Spinal cord (tissue), 10 donors: ENCODE data around the gene PNCK. TPM values are rescaled to one million over a fixed set of nuclear protein-coding genes. Genes with fewer than 3 reads are reported as not detected.
A peak's percentile ranks its signal among the peaks of the same experiment; 100 is the strongest.
"Not testable (repeated sequence)": the region's sequence is repeated elsewhere in the genome, so short reads cannot be mapped to it uniquely, and the experiment has no call there.

ENCODE experiments used
- DNase-seq, 6 donors: peaks; one replicate each; pipeline versions ENCODE4 v3.0.0 to v3.0.0-alpha.2; 2013 to 2015; ENCODE audit warnings: low spot score in 6 of 6, low read depth in 4 of 6
- H3K27ac ChIP-seq: one replicate; pipeline ENCODE4 v1.5.1; 2013; ENCODE audit warnings: low read depth, low read length, control low read depth
- H3K27me3 ChIP-seq: one replicate; pipeline ENCODE4 v1.6.1; 2013; ENCODE audit warnings: low read length; ENCODE audit not compliant: control insufficient read depth, insufficient read depth
- H3K36me3 ChIP-seq: one replicate; pipeline ENCODE4 v1.6.1; 2013; ENCODE audit warnings: low read length; ENCODE audit not compliant: control insufficient read depth, insufficient read depth
- H3K4me1 ChIP-seq: one replicate; pipeline ENCODE4 v1.6.1; 2013; ENCODE audit warnings: low read length; ENCODE audit not compliant: control insufficient read depth, insufficient read depth
- H3K4me3 ChIP-seq: one replicate; pipeline ENCODE4 v1.5.1; 2013; ENCODE audit warnings: low read depth, low read length, control low read depth
- H3K9me3 ChIP-seq: one replicate; pipeline ENCODE4 v1.6.1; 2013; ENCODE audit warnings: low read length; ENCODE audit not compliant: control insufficient read depth, insufficient read depth
- WGBS: methylation state at CpG from one replicate; pipeline ENCODE4 v1.1.5; 2013; ENCODE audit warnings: missing lambda C conversion rate; ENCODE audit not compliant: insufficient coverage; 5-methylcytosine and 5-hydroxymethylcytosine counted together
- polyA plus RNA-seq, 2 donors: library from polyadenylated mRNA; unstranded; fragments of 120-200 nt; gene quantifications; one replicate each; pipeline ENCODE4 v1.2.1, GENCODE V29; 2013; ENCODE audit not compliant: insufficient read length in 2 of 2
- total RNA-seq, 2 donors: library from RNA; depleted of rRNA in 1 of 2; stranded (reverse); fragments of 120-200 nt in 1 of 2; fragments of >200 nt in 1 of 2; gene quantifications; one replicate each; pipeline versions ENCODE4 v1.2.3 to v1.2.4, GENCODE V29; 2013 to 2014
- donor health status: healthy.

The PNCK gene
- total and polyA plus RNA-seq, 4 donors: 24.2 to 142 (median 84.9) TPM

DNA sequence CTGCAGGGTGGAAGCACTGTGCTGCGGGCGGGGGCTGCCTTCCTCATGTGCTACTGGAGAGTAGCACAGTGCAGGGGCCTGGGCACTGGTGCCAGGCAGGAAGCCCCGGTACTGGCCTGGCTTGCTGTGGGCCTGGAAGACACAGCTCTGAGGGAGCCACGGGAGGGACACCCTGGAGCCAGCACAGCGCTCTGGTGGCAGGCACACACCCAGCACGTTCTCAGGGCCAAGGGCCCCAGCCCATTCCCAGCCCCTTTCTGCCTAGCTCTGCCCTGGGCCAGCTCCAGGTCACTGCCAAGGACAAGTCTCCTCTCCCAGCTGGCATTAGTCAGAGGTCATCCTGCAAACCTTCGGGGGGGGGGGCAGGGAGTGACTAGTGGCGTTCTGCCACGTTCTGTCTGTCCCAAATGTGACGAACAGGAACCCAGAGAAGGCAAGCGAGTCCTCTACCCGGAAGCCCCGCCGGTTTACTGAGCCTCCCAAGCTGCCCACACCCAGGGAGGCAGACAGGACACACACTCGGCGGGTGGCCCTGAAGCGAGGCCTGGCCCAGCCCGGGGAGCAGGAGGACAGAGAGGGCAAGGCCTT lies 26.3 kb upstream of the PNCK start:
- H3K27ac ChIP-seq, H3K27me3 ChIP-seq, DNase-seq, H3K4me3 ChIP-seq, H3K9me3 ChIP-seq, H3K4me1 ChIP-seq: not testable (repeated sequence)
- WGBS: 84% methylated on average over 17 of the region's 18 CpGs
- H3K36me3 ChIP-seq: peaks cover 77% of the 10 kb centered on the region

GRCh38 chrX:153699210-153699783 lies 25.7 kb upstream of the PNCK start:
- H3K36me3 ChIP-seq: peaks cover 81% of the 10 kb centered on the region
- H3K9me3 ChIP-seq, DNase-seq, H3K4me1 ChIP-seq, H3K27ac ChIP-seq, H3K27me3 ChIP-seq, H3K4me3 ChIP-seq: not testable (repeated sequence)
- WGBS: 84% methylated on average over 7 of the region's 16 CpGs

- Histone ChIP-seq H3K36me3 (peaks cover 81% of the 10 kb centered on the region), H3K4me3 (no peak overlapping the region), H3K9me3 (no peaks in the 10 kb centered on the region), H3K27ac (no peak overlapping the region), H3K4me1 (no peaks in the 10 kb centered on the region), H3K27me3 (no peaks in the 10 kb centered on the region)
- 81% methylated on average over 7 of the region's 16 CpGs for WGBS
- DNase-seq: no peak
These were observed 24.6 kb upstream of the PNCK start for GRCh38 chrX:153697924-153698865.

GRCh38 chrX:153696986-153697722 lies 23.5 kb upstream of the PNCK start:
- not testable (repeated sequence) for H3K9me3 ChIP-seq, H3K4me1 ChIP-seq, H3K4me3 ChIP-seq, H3K27ac ChIP-seq, H3K27me3 ChIP-seq
- peak in 1 of 6 donors; percentile 20 for DNase-seq
- 82% methylated on average over 16 of the region's 16 CpGs for WGBS
- H3K36me3 ChIP-seq: peaks cover 81% of the 10 kb centered on the region

DNA sequence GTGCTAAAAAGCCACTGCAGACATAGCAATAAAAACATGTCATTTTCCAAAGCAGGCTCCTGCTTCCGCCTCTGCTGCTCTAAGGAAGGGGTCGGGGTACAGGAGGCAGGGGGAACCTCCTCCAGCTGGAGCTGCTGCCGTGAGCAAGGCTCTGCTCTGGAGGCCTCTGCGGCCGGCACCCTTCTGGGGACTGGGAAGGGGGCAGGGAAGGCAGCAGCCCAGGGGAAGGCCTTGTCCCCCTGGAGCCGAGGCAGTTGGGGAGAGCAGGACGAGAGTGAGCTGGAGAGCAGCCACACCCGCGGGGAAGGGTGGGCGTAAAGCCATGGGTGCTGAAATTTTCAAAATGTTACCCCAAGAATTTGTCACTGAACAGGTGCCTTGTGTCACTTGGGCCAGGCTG lies 22.9 kb upstream of the PNCK start:
- not testable (repeated sequence) for H3K4me3 ChIP-seq, H3K9me3 ChIP-seq, H3K27ac ChIP-seq, H3K4me1 ChIP-seq, DNase-seq, H3K27me3 ChIP-seq
- H3K36me3 ChIP-seq: peaks cover 84% of the 10 kb centered on the region
- 77% methylated on average over 9 of the region's 10 CpGs for WGBS

- no peaks in the 10 kb centered on the region for H3K9me3 ChIP-seq
- peaks cover 5% of the 10 kb centered on the region for H3K4me1 ChIP-seq
- no peak overlapping the region for H3K4me3 ChIP-seq
- no peaks in the 10 kb centered on the region for H3K27me3 ChIP-seq
- 88% methylated on average over 8 of the region's 15 CpGs for WGBS
- no peak for DNase-seq
- H3K36me3 ChIP-seq: peaks cover 84% of the 10 kb centered on the region
- no peak overlapping the region for H3K27ac ChIP-seq
These were observed 22.5 kb upstream of the PNCK start for GRCh38 chrX:153696100-153696499.

- no peaks in the 10 kb centered on the region for H3K9me3 ChIP-seq
- DNase-seq: no peak
- 81% methylated on average over 19 of the region's 23 CpGs for WGBS
- H3K27me3 ChIP-seq: no peaks in the 10 kb centered on the region
- H3K27ac ChIP-seq: no peak overlapping the region
- H3K4me1 ChIP-seq: peaks cover 18% of the 10 kb centered on the region
- H3K36me3 ChIP-seq: peaks cover 84% of the 10 kb centered on the region
- H3K4me3 ChIP-seq: no peak overlapping the region
These were observed 21.2 kb upstream of the PNCK start for GRCh38 chrX:153694687-153695270.

DNA sequence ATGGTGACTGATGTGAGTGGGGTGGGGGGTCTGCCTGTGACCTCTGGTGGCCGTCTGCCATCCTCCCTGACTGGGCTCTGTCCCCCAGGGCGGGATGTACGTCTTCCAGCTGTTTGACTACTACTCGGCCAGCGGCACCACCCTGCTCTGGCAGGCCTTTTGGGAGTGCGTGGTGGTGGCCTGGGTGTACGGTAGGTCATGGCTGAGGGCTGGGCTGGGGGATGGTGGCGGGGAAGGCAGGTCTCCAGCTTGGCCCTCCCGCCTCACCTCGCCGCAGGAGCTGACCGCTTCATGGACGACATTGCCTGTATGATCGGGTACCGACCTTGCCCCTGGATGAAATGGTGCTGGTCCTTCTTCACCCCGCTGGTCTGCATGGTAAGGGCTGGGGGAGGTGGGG lies 20.6 kb upstream of the PNCK start:
- H3K27me3 ChIP-seq, H3K4me3 ChIP-seq, H3K9me3 ChIP-seq, DNase-seq, H3K27ac ChIP-seq: not testable (repeated sequence)
- WGBS: 75% methylated on average over 3 of the region's 16 CpGs
- peaks cover 82% of the 10 kb centered on the region for H3K36me3 ChIP-seq
- peaks cover 22% of the 10 kb centered on the region for H3K4me1 ChIP-seq
